Measurements from ENCODE around the gene CHMP4A.

CHMP4A gene

GRCh38 chr14:24160499-24160849, 52.8 kb downstream of the CHMP4A start:
- no peak for DNase-seq (ENCODE audit: insufficient read length, low spot score)
- no peak for FAIRE-seq

GRCh38 chr14:24159777-24160498, 53.4 kb downstream of the CHMP4A start:
- no peak for FAIRE-seq

More at GRCh38 chr14:24159777-24160498, 53.4 kb downstream of the CHMP4A start:
- DNase-seq (ENCODE audit: insufficient read length, low spot score) = no peak
